Heart left ventricle (tissue), 16 donors: ENCODE data around the gene PRM3. TPM values are rescaled to one million over a fixed set of nuclear protein-coding genes. Genes with fewer than 3 reads are reported as not detected.
A peak's percentile ranks its signal among the peaks of the same experiment; 100 is the strongest.

Experiments
- ATAC-seq, 4 donors: fragments of 200-7000 bp; cut with Tn5 transposase; one replicate each; pipeline ENCODE4 v1.9.1; 2020 to 2022; ENCODE audit warnings: moderate library complexity in 4 of 4, mild to moderate bottlenecking in 3 of 4, moderate number of reproducible peaks in 1 of 4
- DNase-seq, 5 donors: peaks; one replicate each; pipeline ENCODE4 v3.0.0-alpha.2; 2020
- H3K27ac ChIP-seq, 12 donors: fragments of 200-600 bp; sonication (generic) in 4 of 12; one replicate each; pipeline versions ENCODE4 v1.5.0 to v1.8.0; 2016 to 2022; ENCODE audit warnings: mild to moderate bottlenecking in 2 of 12
- H3K27me3 ChIP-seq, 9 donors: fragments of 200-600 bp; sonication (generic) in 2 of 9; one replicate each; pipeline versions ENCODE4 v1.5.1 to v1.8.0; 2016 to 2022; ENCODE audit warnings: mild to moderate bottlenecking in 3 of 9
- H3K36me3 ChIP-seq, 9 donors: fragments of 200-600 bp; sonication (generic) in 2 of 9; one replicate each; pipeline versions ENCODE4 v1.5.0 to v1.8.0; 2018 to 2022; ENCODE audit warnings: mild to moderate bottlenecking in 2 of 9
- H3K4me1 ChIP-seq, 12 donors: fragments of 200-600 bp; sonication (generic) in 4 of 12; one replicate each; pipeline versions ENCODE4 v1.5.0 to v1.8.0; 2016 to 2022; ENCODE audit warnings: mild to moderate bottlenecking in 3 of 12
- H3K4me3 ChIP-seq, 12 donors: fragments of 200-600 bp; sonication (generic) in 4 of 12; one replicate each; pipeline versions ENCODE4 v1.5.0 to v1.8.0; 2017 to 2022; ENCODE audit warnings: mild to moderate bottlenecking in 9 of 12, moderate library complexity in 4 of 12
- H3K9me3 ChIP-seq, 12 donors: fragments of 200-600 bp; sonication (generic) in 4 of 12; one replicate each; pipeline versions ENCODE4 v1.5.0 to v1.8.0; 2016 to 2022; ENCODE audit warnings: mild to moderate bottlenecking in 1 of 12
- CTCF ChIP-seq, 12 donors: fragments of 200-600 bp; sonication (generic) in 4 of 12; IDR thresholded peaks; one replicate each; pipeline versions ENCODE4 v1.5.0 to v1.8.0; 2018 to 2022; ENCODE audit warnings: antibody characterized with exemption in 12 of 12, mild to moderate bottlenecking in 5 of 12
- POLR2A ChIP-seq, 2 donors: fragments of 450-650 bp; IDR thresholded peaks; one replicate each; pipeline ENCODE4 v1.6.1; 2017; ENCODE audit warnings: antibody characterized with exemption in 2 of 2, mild to moderate bottlenecking in 2 of 2, moderate library complexity in 2 of 2
- WGBS, 4 donors: extraction: QIAGEN DNeasy Blood & Tissue Kit in 2 of 4; methylation state at CpG; one replicate each; pipeline versions ENCODE4 v1.1.5 to v1.1.7; 2013 to 2018; 5-methylcytosine and 5-hydroxymethylcytosine counted together
- intact Hi-C, 10 donors: fragments of 100-400 bp; cut with DNase I; formaldehyde crosslinking; loops; one replicate each; pipeline versions ENCODE4 v1.11.1 to v1.14.2; 2022
- polyA plus RNA-seq, 2 donors: library from polyadenylated mRNA; stranded (reverse); fragments of 200-250 nt; gene quantifications; one replicate each; pipeline ENCODE4 v1.2.3, GENCODE V29; 2013
- total RNA-seq, 9 donors: library from RNA; depleted of rRNA in 2 of 9; stranded (reverse); fragments of >200 nt in 2 of 9; fragmentation: NEBNext Ultra II Directional in 3 of 9; extraction: Animal tissue kit (Norgen Biotek cat#: 25700) in 3 of 9; gene quantifications; one replicate each; pipeline versions ENCODE4 v1.1.0 to v1.2.4, GENCODE V29; 2016 to 2023
- donor health status: ischemic (EF 13 %, LVEDD 7.1; RV severe dilation, severe dysfunction).
- donor health status: healthy with polysubstance abuse.
- donor health status: DM: no; HTN: yes; CAD: no.
- donor health status: DM: no; HTN: no; CAD: no.
- donor health status: ischemic (EF 25% LVEDD 6.9; RV normal size, moderate dysfunction).
- donor health status: ischemic (EF 25% LVEDD 5.7; RV mildly dilated, moderate dysfunction).
- donor health status: healthy.
- donor health status: DM: yes; HTN: yes; CAD: no.
- donor health status: ischemic (EF 35%, LVEDD 5.7; RV mildly dilated, moderate dysfunction).
- donor health status: nonischemic (EF 11% LVEDD 7.7; RV severe dilation, severe dysfunction).
- donor health status: DM: yes; HTN: yes; CAD: no.
- donor health status: PGD.
- donor health status: ischemic (EF 29% LVEDD 5.4; RV normal size, mild dysfunction).
- donor health status: nonischemic (EF 23%, LVEDD 6.1; RV moderate dilation, normal function).

PRM3 gene
- total and polyA plus RNA-seq, 11 donors, result not detected

GRCh38 chr16:11251525-11252481, 21.6 kb downstream of the PRM3 start:
- WGBS, 4 donors, result 81 to 91% (median 85%) methylated on average over 17 to 18 of the region's 18 CpGs
- intact Hi-C loops, result loop anchor here in 6 of 10 donors (5.0 to 10.0 kb wide), 7 partner anchors 87 to 507 kb away; partner anchors contain the start of gene NUBP1 (in 1 of the 6)
- DNase-seq (peak in 1 of 5 donors; percentile 54), ATAC-seq (no peak)
- TF ChIP-seq CTCF (IDR thresholded peaks at IDR 0.05) (no peak), POLR2A (IDR thresholded peaks at IDR 0.05) (no peak)
- Histone ChIP-seq H3K36me3 (peaks cover 0 to 27% (median 0%) of the 10 kb centered on the region in 9 donors), H3K4me1 (peaks cover 0 to 30% (median 17%) of the 10 kb centered on the region in 12 donors), H3K9me3 (no peaks in the 10 kb centered on the region), H3K27me3 (no peaks in the 10 kb centered on the region), H3K27ac (peak overlapping the region in 1 of 12 donors; percentile 99), H3K4me3 (peak overlapping the region in 1 of 12 donors; percentile 75)

DNA sequence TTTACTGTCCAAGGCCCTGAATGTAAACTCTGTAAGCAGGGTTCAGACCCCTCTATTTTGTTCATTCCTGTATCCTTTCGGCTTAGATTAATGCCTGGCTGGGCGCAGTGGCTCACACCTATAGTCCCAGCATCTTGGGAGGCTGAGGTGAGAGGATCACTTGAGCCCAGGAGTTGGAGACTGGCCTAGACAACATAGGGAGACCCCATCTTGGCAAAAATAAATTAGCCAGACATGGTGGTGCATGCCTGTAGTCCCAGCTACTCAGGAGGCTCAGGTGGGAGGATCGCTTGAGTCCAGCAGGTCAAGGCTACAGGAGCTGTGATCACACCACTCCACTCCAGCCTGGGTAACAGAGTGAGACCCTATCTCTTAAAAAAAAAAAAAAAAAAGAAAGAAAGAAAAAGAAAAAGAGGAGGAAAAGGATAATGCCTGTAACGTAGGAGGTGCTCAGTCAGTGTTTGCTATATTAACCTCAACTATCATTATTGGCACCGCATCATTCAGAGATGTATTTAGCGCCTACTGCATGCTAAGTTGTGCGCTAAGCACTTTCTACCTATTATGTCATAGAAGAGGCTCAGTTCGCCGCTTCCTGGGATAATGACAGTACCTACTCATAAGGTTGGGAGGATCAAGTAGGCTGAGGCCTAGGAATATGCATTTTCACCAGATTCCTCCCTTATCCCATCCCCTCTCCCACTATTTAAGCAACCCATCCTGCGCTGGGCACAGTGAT, 22.5 kb downstream of the PRM3 start:
- Histone ChIP-seq H3K4me1 (peaks cover 0 to 36% (median 15%) of the 10 kb centered on the region in 12 donors), H3K4me3 (no peak overlapping the region), H3K27me3 (no peaks in the 10 kb centered on the region), H3K36me3 (peaks cover 0 to 27% (median 0%) of the 10 kb centered on the region in 9 donors), H3K9me3 (no peaks in the 10 kb centered on the region), H3K27ac (peak overlapping the region in 1 of 12 donors; percentile 42)
- ATAC-seq (no peak), DNase-seq (no peak)
- 95 to 98% (median 96%) methylated on average over 10 of the region's 10 CpGs for WGBS, 4 donors
- intact Hi-C loops, result loop anchor here in 6 of 10 donors (5.0 to 10.0 kb wide), 7 partner anchors 86 to 506 kb away; partner anchors contain the start of gene NUBP1 (in 1 of the 6)
- no peak for TF ChIP-seq CTCF (IDR thresholded peaks at IDR 0.05)
- no peak for TF ChIP-seq POLR2A (IDR thresholded peaks at IDR 0.05)

DNA sequence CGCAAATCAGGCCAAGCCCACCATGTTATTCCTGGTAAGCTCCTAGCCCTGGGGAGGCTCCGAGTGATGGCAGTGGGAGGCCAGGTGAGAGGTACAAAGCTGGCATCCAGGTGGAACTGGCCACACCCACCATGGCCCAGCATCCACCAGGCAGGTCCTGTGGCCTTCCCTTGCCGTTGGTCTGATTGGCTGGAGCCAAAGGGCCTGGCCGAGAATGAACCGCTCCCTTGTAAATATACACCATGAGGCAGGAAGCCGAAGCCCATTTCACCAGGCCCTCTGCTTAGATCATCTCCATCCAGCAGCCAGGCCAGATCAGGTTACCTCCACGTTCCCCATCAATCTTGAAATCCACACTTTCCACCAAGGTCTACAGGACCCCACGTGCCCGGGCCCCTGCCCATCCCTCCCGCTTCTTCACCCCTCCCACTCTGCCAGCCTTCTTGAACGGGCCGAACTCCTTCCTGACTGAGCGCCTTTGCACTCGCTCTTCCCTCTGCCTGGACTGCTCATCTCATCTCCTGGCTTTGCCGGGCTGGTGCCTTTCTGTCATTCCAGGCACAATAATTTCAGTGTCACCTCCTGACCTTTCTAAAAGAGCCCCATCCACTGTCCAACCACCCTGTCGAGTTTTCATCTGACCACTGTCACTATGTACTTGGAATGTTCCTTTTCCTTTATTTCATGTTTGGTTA, 23.2 kb downstream of the PRM3 start:
- Histone ChIP-seq H3K27me3 (no peaks in the 10 kb centered on the region), H3K4me1 (peaks cover 0 to 38% (median 10%) of the 10 kb centered on the region in 12 donors), H3K27ac (no peak overlapping the region), H3K4me3 (no peak overlapping the region), H3K36me3 (peaks cover 0 to 27% (median 0%) of the 10 kb centered on the region in 9 donors), H3K9me3 (no peaks in the 10 kb centered on the region)
- no peak for ATAC-seq
- TF ChIP-seq POLR2A (IDR thresholded peaks at IDR 0.05) (no peak), CTCF (IDR thresholded peaks at IDR 0.05) (no peak)
- WGBS, 4 donors, result 77 to 84% (median 80%) methylated on average over 13 to 16 of the region's 16 CpGs
- DNase-seq, result peak in 1 of 5 donors; percentile 33
- intact Hi-C loops, result loop anchor here in 6 of 10 donors (5.0 to 10.0 kb wide), 7 partner anchors 85 to 505 kb away; partner anchors contain the start of gene NUBP1 (in 1 of the 6)
